GM19467 (cell line): ENCODE measurements around the gene C2orf68.
A peak's percentile ranks its signal among the peaks of the same experiment; 100 is the strongest.
"Not testable (repeated sequence)": the region's sequence is repeated elsewhere in the genome, so short reads cannot be mapped to it uniquely, and the experiment has no call there.

ENCODE experiments used
- ATAC-seq: cut with Tn5 transposase; IDR thresholded peaks from one replicate; pipeline ENCODE4 v1.9.1; 2021; ENCODE audit warnings: mild to moderate bottlenecking, moderate library complexity; ENCODE audit not compliant: unreplicated experiment

Gene C2orf68

GRCh38 chr2:85599468-85600234, 12.2 kb downstream of the C2orf68 start:
- ATAC-seq, result no peak

DNA sequence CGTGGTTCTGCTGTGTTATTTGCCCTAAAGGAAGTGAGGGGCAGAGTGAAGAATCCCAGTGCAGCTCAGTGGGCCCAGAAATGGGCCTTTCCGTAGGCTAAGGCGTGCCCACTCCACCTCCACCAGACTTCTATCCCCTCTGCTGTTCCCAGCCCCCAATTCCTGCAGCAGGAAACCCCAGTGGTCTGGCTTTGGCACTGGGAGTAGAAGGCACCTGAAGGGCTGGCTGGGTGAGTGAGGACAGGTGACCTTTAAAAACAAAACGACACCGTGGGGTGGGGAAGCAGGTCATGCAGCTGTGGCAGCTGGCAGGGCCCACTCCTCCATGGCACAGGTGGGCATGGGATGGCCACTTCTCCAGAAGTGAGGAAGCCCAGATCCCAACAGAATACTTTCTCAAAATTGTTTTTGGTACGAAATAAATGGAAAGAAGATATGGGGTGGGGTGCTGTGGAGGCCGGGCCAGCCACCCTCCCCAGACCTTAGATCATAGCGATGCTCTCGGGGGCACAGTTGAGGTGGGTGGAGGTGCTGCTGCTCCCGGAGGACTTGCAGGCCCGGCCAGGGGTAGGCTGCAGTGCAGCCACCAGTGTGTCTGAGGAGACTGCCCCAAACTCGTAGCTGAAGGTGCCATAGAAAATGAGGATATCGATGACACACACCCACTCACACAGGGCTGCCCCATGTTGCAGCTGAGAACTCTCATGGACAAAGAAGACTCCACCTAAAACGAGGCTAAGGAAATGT, 13.1 kb downstream of the C2orf68 start:
- no peak for ATAC-seq

GRCh38 chr2:85597241-85597640, 14.6 kb downstream of the C2orf68 start:
- no peak for ATAC-seq

GRCh38 chr2:85596486-85597143, 15.3 kb downstream of the C2orf68 start:
- no peak for ATAC-seq

DNA sequence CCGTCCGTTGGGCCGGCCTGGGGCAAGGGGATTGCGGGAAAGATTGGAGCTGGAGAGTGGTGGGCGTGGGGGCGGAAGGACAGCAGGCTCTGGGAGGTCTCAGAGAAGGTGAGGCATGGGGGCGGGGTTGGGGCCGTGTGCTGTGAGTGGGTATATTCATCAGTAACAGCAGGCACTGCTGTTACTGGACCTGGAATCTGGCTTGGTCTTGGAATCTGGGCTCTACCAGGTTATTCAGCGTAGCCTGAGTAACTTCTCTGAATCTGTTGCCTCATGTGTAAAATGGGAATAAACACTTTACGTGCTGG, 15.9 kb downstream of the C2orf68 start:
- ATAC-seq, result no peak

GRCh38 chr2:85595301-85596025, 16.4 kb downstream of the C2orf68 start, which contains the start of gene RNF181:
RNF181 (plus strand) TSS chr2:85595745; CDS start chr2:85595764, 19 bp downstream.
- peak; percentile 96 for ATAC-seq

- ATAC-seq, result no peak
Observed at GRCh38 chr2:85594715-85595300, 17.1 kb downstream of the C2orf68 start.

DNA sequence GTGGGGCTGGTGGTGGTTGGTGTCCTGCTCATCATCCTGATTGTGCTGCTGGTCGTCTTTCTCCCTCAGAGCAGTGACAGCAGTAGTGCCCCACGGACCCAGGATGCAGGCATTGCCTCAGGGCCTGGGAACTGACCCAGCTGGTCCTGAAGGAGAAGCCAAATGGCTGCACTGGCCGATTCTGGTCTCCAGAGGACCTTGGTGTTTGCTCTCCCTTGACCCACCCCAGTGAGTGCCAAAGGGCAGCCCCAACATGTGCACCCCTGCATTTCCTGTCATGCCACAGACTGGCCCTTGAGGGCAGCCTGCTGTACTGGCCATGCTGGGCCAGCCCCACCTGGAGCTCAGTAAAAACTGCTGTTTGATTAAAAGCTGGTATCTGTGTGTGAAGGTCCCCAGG, 18.8 kb downstream of the C2orf68 start:
- ATAC-seq, result no peak

DNA sequence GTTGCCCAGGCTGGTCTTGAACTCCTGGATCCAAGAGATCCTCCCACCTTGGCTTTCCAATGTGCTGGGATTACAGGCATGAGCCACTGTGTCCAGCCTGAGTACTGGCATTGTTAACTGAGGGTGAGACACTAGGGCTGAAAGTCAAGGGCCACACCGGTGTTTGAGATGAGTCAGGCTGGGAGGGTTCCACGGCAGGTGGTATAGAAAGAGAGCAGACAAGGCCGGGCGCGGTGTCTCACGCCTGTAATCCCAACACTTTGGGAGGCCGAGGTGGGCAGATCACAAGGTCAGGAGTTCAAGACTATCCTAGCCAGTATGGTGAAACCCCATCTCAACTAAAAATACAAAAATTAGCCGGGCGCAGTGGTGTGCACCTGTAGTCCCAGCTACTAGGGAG, 19.6 kb downstream of the C2orf68 start:
- not testable (repeated sequence) for ATAC-seq

DNA sequence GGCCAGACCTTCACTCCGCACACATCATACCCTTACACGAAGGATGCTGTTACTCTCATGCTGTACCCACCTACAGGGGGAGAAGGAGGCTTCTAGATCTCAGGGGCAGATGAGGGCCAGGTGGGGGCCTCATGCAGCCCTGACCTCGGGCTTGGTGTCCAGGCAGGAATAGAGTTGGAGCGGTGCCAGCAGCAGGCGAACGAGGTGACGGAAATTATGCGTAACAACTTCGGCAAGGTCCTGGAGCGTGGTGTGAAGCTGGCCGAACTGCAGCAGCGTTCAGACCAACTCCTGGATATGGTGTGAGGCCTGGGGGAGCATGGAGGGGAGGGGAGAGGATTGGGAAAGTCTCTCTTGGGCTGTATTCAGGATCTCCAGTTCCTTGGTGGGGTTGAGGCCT, 20.3 kb downstream of the C2orf68 start:
- no peak for ATAC-seq

GRCh38 chr2:85590950-85591349, 20.9 kb downstream of the C2orf68 start:
- ATAC-seq, result no peak

DNA sequence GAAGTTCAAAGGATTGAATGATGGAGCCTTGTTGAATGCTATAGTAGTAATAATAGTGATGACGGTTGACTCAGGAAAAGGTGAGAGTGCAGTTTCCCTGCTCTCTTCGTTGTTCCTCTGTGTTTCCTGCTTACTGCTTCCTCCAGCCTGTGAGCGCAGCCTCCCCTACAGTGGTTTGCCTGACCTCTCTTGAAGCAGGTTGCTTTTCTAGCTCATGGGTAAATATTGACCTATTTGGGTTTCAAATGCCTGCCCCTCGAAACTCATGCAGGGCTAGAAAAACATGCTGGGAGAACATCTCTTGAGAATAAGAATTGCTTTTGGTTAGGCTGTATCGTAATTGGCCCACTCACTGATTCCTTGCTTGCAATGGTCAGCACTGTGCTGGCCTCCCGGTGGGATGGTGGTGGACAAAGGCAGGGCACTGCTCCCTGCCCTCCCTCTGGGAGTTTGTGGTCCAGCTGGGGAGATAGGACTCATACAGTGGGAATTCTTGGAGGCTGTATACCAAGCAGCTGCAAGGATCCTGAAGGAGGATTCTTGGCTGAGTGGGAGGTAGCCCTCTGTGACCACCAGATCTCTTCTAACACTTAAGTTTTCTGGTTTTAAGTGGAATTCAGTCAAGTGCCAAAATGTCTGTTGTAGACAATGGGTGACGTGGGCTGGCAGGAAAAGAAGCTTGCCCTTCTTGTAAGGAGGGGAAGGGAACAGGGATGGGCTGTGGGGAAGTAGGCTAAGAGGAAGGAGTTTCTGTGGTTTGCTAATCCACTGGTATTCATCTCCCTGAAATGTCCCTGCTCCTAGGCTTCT, 21.7 kb downstream of the C2orf68 start:
- ATAC-seq, result no peak

- ATAC-seq, result no peak
Observed at GRCh38 chr2:85589181-85589580, 22.7 kb downstream of the C2orf68 start.

DNA sequence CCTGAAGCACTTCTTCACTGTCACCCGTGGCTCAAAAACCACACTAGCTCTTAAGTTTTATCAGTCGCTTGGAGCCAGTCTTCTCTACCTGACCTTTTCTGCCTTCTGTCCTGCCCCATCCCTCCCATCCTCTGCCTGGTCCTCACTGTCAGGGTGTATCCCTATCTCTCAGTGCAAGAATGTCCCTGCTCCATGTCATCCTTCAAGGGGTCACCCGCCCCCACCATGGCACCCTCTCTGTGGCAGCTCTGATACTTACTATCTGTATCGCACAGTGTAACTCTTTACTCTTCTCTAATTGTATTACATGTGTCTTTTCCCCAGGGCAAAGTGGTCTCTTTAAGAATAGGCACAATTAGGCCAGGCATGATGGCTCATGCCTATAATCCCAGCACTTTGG, 23.2 kb downstream of the C2orf68 start:
- ATAC-seq, result no peak

- no peak for ATAC-seq
Observed at GRCh38 chr2:85588236-85588635, 23.6 kb downstream of the C2orf68 start.

DNA sequence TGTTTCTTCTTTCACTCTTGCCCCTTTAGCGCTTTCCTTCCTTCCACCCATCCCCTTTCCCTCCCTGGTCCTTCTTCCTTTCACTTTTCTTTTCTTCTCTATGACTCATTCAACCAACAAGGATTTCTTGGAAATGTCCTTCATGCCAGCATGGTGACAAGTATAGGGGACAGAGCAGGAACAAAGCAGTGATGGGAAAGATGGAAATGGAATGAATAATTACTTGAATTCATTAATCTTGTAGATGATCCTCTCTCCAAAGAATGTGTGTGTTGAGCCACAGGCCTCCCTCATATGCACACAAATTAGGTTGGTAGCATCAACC, 26.1 kb downstream of the C2orf68 start:
- no peak for ATAC-seq

GRCh38 chr2:85584857-85585780, 26.7 kb downstream of the C2orf68 start:
- ATAC-seq, result peak; percentile 36

GRCh38 chr2:85584354-85584856, 27.5 kb downstream of the C2orf68 start, which contains the start of gene VAMP5:
VAMP5 (plus strand) TSS chr2:85584431; CDS start chr2:85584491, 60 bp downstream.
- peak; percentile 25 for ATAC-seq
